GM12878 (cell line): ENCODE results near the gene DDX39A.

ENCODE experiments used
- CBX5 ChIP-seq: sonication (generic); IDR thresholded peaks from 2 replicates; pipeline ENCODE4 v1.6.1; 2016; ENCODE audit warnings: low read depth, moderate library complexity, mild to moderate bottlenecking, inconsistent platforms
- CEBPB ChIP-seq, 2 experiments: fragments of 150-350 bp in 1 of 2; IDR thresholded peaks; 2 replicates each; pipeline ENCODE4 v1.6.1; 2012 to 2014; ENCODE audit warnings: low read depth in 2 of 2, low read length in 2 of 2, borderline replicate concordance in 1 of 2, inconsistent platforms in 1 of 2
- CEBPZ ChIP-seq: fragments of 150-350 bp; IDR thresholded peaks from 2 replicates; pipeline ENCODE4 v1.6.1; 2016; ENCODE audit warnings: low read depth, low read length
- CTCF ChIP-seq, 3 experiments: IDR thresholded peaks in 2 of 3; conservative IDR thresholded peaks in 1 of 3; 2 replicates each; pipeline ENCODE4 v1.5.1; 2011; ENCODE audit warnings: low read depth in 3 of 3, low read length in 3 of 3, mild to moderate bottlenecking in 3 of 3, control low read depth in 2 of 3, moderate library complexity in 2 of 3, inconsistent platforms in 1 of 3, mixed read lengths in 1 of 3; ENCODE audit not compliant: control insufficient read depth in 2 of 3, insufficient read depth in 1 of 3; ENCODE audit errors: extremely low read depth in 1 of 3
- EP300 ChIP-seq, 2 experiments: fragments of 150-350 bp in 1 of 2; IDR thresholded peaks; 2 replicates each; pipeline ENCODE4 v1.6.1; 2011 to 2012; ENCODE audit warnings: low read depth in 2 of 2, low read length in 2 of 2, borderline replicate concordance in 1 of 2, improper control_type of control experiment in 1 of 2, inconsistent platforms in 1 of 2; ENCODE audit not compliant: control insufficient read depth in 1 of 2
- EZH2 ChIP-seq: IDR thresholded peaks from 2 replicates; pipeline ENCODE4 v1.6.1; 2012; ENCODE audit warnings: low read depth, mild to moderate bottlenecking, control low read depth, inconsistent platforms, low read length, borderline replicate concordance; ENCODE audit not compliant: control insufficient read depth
- GABPA ChIP-seq: IDR thresholded peaks from 2 replicates; pipeline ENCODE4 v1.6.1; 2014; ENCODE audit warnings: antibody characterized with exemption, low read depth, mild to moderate bottlenecking, inconsistent platforms
- HDAC2 ChIP-seq: fragments of 200-600 bp; sonication (generic); IDR thresholded peaks from 2 replicates; pipeline ENCODE4 v1.6.1; 2017
- MXI1 ChIP-seq: fragments of 150-350 bp; IDR thresholded peaks from 2 replicates; pipeline ENCODE4 v1.6.1; 2011; ENCODE audit warnings: low read depth, mild to moderate bottlenecking, inconsistent platforms, low read length, improper control_type of control experiment
- POLR2A ChIP-seq: IDR thresholded peaks from 2 replicates; pipeline ENCODE4 v1.6.1; 2011; ENCODE audit warnings: low read depth, mild to moderate bottlenecking, low read length
- POLR2AphosphoS5 ChIP-seq: IDR thresholded peaks from 2 replicates; pipeline ENCODE4 v1.6.1; 2011; ENCODE audit warnings: mild to moderate bottlenecking, low read length, inconsistent platforms
- SPI1 ChIP-seq: IDR thresholded peaks from 2 replicates; pipeline ENCODE4 v1.6.1; 2011; ENCODE audit warnings: low read depth, mild to moderate bottlenecking, low read length, moderate library complexity, borderline replicate concordance; ENCODE audit not compliant: insufficient read depth
- ZSCAN29 ChIP-seq: fragments of 450-650 bp; IDR thresholded peaks from 2 replicates; pipeline ENCODE4 v1.6.1; 2017; ENCODE audit warnings: mild to moderate bottlenecking, moderate library complexity
- TF ChIP-seq, protein P1 (sequence below): IDR thresholded peaks from 2 replicates; pipeline ENCODE4 v1.6.1; 2011; ENCODE audit warnings: low read depth, mild to moderate bottlenecking, low read length, moderate library complexity, borderline replicate concordance; ENCODE audit errors: extremely low read depth

DNA sequence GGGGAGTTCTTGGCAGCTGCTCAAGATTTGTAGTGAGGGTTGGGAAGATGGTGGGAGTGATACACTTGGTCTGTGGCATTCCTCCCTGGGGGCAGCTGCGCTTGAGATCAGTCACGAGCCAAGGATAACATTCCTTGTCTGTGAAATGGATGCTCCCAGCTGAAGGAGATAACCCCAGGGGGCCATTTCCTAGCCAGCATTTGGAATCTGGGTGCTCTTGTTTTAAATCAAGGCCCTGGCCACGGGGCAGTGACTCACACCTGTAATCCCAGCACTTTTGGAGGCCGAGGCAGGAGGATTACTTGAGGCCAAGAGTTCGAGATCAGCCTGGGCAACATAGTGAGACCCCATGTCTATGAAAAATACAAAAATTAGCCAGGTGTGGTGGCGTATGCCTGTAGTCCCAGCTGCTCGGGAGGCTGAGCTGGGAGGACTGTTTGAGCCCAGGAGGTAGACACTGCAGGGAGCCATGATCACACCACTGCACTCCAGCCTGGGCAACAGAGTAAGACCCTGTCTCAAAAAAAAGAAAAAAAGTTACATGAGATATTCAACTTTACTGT is 18.5 kb upstream of the DDX39A start:
- TF ChIP-seq CBX5 = no peak
- TF ChIP-seq GABPA = no peak
- TF ChIP-seq CEBPZ = no peak
- TF ChIP-seq POLR2A = no peak
- no peak for TF ChIP-seq HDAC2
- no peak for TF ChIP-seq ZSCAN29
- TF ChIP-seq EZH2 = no peak
- no peak for TF ChIP-seq POLR2AphosphoS5
- no peak for TF ChIP-seq SPI1
- no peak for TF ChIP-seq CTCF (IDR thresholded peaks at IDR 0.05 in 2 of 3, conservative IDR thresholded peaks at IDR 0.05 in 1 of 3; ENCODE audit: control insufficient read depth in 2 of 3, extremely low read depth in 1 of 3, insufficient read depth in 1 of 3, low read depth in 3 of 3, low read length in 3 of 3)
- no peak for TF ChIP-seq EP300 (IDR thresholded peaks at IDR 0.05; ENCODE audit: borderline replicate concordance in 1 of 2, control insufficient read depth in 1 of 2, low read depth in 2 of 2, low read length in 2 of 2)
- no peak for TF ChIP-seq MXI1
- TF ChIP-seq, protein P1, sequence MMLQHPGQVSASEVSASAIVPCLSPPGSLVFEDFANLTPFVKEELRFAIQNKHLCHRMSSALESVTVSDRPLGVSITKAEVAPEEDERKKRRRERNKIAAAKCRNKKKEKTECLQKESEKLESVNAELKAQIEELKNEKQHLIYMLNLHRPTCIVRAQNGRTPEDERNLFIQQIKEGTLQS = no peak
- TF ChIP-seq CEBPB (IDR thresholded peaks at IDR 0.05; ENCODE audit: borderline replicate concordance in 1 of 2, low read depth in 2 of 2, low read length in 2 of 2) = no peak
